Fibroblast of peridontal ligament (primary cell): ENCODE measurements around the gene EXOC6B.

ENCODE experiments used
- DNase-seq: peaks from one replicate; pipeline ENCODE4 v3.0.0-alpha.2; 2010; ENCODE audit errors: extremely low read depth

The EXOC6B gene

DNA sequence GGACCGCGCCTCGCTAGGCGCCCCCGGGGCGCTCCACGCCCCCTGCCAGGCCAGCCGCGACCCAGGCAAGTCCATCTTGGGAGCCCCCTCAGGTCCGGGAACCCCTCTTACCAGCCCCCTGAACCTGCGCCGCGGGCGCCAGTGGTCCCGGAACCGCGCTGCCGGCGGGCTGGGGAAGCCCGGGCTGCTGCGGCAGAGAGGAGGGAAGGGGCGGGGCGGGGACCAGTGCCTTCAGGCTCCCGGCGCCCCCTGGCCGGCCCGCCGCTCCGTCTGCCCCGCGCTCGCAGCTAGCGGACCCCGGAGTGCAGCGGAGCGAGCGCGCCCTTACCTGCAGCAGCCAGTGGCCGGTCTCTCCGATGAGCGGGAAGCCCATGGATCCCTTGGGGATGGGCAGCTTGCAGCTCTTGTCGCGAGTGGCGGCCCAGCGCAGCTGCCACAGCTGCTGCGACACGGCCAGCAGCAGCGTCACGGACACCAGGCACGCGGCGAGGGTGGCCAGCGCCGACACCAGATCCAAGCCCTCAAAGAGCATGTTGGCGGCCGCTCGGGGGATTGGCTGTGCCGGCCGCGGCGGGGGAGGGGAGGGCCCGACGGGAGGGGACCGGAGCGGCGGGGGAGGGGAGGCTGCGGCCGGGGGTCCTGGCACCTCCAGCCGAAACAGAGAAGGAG lies 678.4 kb downstream of the EXOC6B start, which contains the start of gene CYP26B1:
Gene CYP26B1, minus strand, starts transcription at position 560 of the 669 bp plus-strand sequence. Its CDS starts 28 bp downstream, at position 532.
- no peak for DNase-seq

DNA sequence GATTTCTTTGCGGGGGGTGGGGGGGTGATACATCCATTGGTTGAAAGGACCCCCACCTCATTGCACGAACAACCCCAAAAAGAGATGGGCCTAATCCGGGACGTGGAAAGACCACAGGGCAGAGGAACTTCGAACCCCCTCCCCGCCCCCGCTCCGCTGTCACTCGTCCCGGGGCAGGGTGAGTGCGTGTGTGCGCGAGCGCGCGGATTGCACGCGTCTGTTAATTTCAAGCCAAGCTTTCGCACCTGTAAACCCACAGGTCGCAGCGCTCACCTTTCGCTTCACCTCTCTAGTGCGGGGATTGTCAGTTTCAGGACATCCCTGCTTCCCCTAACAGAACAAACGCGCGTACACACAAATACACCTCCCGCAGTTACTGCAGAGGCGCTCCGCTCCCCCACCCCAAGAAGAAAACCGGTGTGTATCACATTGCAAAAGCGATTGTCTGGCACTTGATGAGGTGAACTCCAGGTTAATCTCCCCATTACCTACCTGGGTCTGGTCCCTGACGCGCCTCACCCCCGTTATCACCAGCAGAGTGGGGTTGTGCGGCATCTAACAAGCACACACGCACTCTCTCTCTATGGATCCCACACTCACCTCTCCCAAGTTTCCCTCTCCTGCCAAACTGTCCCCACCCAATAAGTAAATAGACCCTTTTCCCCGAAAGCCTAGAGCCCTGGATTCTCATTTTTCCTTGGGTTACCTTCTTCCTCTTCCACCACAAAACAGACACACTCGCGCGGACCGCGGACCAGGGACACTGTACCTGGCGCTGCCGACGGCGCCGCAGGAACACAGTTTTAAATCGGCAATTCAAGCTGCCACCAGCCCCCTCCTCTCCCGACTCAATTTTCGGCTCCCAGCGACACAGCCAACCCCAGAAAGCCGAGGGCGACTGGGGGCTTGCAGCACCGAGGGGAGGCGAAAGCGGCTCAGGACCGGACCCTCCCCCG lies 679.2 kb downstream of the EXOC6B start:
- DNase-seq, result no peak

DNA sequence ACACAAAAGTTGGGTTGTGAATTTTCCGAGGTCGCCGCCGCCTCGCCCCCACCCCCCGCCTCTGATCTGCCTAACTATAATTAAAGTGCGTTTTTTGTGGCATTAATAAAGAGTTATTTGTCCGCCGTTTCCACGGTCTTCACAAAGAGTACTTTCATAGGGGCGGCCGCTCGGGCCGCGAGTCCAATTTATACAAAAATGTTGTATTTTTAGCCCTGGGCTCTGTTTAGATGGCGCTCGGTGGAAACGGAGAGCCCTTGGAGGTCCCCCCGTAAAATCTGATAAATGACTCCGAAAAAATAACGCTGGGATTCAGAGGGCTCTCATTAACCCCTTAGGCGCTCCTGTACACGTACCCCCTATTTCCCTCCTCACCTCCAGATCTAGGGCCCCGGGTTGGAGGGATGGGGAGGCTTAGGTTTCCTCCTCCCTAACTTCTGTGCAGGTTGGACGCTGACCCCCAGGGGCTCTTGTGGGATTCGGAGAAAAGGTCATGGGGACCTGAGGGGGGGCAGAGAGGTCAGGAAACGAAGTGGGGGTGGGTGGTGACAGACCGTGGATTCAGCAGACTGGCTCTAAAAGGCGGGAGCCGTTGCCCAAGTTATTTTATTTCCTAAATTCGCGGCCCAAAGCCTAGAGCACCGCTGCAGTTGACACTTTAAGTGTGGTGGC lies 680.0 kb downstream of the EXOC6B start:
- DNase-seq, result no peak

DNA sequence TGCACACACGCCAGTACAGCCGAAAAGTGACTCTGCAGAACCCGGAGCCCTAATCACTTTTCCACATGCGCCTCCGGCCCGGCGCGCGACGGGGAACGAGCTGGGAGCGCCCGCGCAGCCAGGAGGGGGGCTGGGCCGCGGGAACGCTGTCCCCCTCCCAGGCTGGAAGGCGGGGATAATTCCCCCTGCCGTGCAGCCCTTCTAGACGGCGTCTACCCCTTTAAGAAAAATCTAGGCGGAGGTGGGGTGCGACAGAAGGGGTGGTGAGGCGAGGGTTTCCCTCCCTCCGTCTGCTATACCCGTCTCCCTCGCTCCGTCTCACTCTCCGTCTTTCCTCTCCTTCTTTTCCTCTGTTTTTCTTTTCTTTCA lies 680.6 kb downstream of the EXOC6B start:
- DNase-seq, result no peak

DNA sequence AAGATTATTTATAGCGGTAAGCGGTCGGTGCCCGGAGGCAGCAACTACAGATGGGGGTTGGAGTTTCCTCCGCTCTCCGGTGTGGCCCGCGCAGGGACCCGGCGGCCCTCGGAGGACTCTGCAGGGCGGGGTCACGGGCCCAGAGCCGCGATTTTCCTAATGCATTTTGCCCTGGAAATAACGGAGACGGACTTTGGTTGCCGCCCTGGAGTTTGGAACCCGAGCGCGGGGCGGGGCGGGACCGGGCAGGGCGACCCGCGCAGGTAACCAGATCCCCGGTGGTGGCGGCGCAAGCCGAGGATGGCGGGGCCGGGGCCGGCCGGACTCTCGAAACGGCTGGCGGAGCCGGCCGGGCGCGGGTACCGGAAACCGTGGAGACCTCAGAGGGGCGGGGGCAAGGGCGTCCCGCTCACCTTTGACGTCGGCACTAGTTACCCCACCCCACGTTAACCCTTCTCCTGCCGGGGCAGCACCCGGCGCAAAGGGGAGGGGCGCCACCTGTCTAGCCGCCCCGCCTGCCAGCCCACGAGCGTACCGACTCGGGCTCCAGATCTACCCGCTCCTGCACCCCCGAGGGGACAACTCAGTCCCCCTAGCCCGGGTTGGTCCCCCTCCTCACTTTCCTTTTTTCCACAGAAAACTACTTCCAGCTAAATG lies 681.1 kb downstream of the EXOC6B start:
- no peak for DNase-seq

DNA sequence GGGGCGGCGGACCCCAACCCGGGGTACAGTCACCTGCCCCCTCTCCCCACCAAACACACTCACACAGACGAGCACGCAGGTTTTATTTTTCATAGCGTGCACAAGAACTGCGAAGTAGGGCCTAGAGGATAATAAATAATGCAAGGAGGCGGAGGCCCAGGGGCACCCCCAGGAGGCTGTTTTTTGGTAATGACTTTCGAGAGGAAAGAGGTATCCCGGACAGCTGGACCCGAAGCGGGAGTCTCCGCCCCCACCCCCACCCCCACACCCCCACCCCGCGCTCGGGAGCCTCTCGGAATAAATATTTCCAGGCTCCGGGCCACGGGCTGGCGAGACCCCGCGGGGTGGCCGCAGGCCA lies 681.6 kb downstream of the EXOC6B start:
- no peak for DNase-seq

DNA sequence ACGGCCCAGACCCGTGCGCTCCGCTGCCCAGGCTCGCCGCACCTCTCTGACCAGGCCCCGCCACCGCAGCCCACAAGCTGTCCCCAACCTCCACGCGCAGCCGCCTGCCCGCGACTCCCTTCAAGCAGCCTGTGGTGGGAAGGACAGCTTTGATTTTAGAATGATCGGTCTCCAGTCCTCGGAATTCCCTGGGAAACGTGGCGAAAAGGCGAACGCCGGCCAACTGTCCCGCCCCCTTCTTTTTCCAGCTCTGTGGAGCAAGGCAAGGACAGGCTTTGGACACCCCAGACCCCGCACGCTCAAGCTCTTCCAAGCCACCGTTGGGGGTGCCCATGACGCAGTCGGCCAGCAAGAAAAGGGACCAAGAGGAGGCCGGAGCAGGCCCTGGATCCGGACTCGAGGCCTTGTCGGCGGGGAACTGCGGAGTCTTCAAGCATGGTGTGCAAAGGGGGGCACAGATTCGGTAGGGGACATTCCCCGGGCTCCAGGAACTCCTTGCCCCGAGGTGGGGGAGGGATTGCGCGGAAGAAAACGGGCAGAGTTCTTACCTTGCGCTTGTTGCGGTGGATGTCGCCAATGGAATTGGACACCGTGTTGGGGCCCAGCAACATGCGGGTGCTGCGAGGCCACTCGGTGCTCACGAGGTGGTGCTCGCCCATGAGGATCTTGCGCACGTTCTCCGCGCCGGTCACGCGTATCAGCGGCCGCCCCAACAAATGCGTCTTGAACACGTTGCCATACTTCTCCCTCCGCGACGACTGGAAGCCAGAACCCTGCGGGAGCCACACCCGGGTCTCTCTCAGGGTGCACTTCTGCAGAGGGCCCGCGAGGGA lies 682.2 kb downstream of the EXOC6B start:
- DNase-seq, result no peak

DNA sequence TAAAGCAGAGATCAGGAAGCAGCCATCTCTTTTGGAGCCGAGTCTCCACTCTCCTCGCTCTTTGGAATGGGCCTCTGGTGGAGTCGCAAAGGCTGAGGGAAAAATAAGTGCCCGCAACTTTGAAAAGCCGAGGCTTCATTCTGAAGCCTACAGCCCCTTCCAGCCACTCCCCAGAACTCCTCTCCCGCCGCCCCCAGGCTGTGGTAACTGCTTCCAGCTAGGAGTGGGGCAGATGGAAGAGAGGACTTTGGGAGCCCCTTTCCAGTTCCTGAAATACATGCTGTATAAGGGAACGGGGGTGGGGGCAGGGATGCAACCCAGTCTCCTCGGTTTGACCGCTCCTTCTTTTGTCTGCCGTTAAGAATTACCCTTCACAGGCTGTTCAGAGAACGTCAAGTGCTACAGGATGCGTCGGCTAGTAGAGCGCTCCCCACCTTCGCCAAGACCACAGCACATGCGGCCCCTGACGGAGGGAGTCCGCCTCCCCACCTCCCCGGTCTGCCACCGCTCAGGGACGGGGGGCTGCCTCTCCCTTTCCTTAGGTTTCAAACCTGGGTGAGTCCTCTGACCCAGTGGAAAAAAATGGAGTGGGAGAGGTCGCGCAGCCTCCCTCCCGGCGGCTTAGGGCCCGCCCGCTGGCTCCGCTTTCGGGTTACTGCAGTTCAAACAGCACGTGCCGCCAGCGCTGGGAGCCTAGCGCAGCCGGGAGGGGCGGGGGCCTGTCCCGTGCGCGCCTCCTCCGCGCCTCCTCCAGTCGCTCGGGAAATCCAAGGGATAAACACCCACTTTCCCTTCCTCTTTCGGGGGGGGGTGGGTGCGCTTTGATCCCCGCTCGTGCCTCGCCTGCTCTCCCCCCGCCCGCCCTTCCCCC lies 683.0 kb downstream of the EXOC6B start:
- no peak for DNase-seq

DNA sequence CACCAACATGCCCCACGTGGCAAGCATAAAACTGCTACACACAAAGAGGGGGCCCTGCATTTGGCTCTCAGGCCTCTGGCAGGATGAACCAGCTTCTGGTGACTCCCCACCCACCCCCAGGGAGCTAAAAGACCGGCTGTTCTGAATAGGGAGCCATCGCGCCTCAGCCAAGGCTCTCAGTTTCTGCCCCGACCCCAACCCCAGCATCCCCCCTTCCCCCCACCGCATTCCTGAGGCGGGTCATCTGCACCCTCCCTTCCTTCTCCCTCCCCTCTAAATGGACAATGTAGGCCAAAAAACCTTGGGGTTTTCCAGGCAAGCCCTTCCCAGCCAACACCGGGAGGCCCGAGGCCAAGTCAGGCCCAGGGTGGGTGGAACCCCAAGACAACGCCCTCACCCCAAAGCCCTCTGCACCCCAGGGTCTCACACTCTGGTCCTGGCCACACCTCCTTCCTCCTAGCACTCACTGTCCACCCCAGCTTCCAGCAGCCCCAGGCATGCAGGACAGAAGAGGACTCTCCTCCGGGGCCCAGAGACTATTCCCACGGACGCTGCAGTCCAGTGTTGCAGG lies 683.9 kb downstream of the EXOC6B start:
- no peak for DNase-seq

DNA sequence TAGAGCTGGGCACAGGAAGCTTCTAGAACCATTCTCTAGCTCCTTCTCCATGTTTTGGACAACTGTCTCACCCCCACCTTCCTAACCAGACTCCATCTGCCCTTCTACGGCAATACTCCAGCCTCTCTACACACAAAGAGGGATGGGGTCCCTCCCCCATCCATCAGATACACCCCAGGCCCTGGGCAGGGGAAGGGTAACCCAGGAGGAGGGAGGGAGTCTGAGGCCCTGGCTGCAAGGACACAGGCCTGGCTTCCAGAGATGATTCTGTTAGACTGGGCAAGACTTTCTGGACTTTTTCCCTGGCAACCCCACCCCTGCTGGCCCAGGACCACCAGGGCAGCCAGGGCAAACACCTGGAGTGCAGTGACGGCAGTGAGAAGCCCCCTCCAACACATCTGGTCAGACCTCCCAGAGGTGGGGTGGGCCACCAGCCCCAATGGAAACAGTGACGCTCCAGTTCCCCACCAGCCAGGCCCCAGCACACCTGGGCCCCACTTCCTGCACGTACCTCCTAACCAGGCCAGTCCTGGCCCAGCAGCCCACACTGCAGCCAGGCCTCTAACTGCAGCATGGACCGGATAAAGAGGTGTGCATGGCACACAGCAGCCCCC lies 684.7 kb downstream of the EXOC6B start:
- DNase-seq, result no peak

DNA sequence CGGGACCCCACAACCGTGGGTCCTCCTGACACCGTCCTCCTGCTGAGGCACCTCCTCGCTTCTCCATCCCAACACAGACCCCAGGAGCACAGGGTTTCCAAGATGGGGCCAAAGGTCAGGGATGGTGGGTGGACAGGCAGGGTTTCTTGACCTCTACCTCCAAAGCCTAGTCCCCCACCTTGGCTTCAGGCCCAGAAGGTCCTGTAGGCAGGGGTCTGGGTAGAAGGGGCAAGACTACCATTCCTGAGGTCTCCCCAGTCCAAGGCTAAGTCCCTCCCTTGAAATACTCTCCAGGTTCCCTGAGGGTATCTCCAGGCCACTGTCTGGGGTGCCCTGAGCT lies 685.2 kb downstream of the EXOC6B start:
- no peak for DNase-seq

DNA sequence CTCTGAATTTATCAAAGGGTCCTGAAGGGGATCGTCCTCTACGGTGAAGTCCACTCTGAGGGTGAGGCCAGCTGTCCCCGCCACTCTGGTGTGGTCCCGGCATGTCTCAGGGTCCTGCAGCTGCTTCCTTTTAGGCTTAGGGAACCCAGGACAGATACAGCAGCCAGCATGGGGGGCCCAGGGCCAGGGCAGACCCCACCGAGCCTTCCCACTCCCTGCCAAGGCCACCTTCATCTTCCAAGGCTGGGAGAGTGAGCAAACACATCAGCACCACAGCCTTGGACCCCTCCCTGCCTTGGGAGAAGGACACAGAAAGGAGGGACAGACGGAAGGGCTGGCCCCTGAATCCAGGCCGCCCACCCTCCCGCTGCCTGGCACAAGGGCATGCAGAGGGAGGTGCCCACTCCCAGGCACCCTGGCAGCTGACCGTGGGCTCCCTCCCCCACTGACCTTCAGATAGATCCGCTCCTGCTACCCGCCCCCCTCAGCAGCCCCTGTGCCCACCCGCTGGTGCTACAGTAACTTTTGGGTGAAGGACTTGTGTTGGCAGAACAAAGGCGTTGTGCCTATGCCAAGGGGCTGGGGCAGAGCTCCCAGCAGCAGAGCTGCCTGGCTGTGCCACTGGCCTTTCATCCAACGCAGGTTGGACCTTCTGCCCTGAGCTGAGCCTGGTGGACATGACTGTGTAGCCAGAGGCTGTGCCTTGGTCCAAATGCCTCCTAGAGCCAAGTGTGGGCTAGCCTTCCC lies 685.8 kb downstream of the EXOC6B start:
- DNase-seq, result no peak

DNA sequence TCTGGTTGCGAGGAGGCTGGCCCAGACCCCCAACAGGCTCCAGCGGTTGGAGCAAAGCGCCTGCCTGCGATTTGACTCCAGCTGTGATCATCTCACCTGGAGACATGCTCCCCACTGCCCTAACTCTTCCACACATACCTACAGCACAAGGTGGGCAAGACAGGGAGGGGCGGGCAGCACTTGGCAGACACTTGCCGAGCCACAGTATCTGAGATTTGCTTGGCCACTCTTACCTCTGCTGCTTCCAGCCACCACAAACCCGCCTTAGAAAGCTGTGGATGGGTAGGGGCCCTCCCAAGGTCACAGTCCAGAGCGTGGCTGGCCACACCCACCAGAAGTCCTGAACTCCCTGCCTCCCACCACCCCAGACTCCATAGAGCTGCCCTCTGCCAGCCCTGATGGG lies 686.4 kb downstream of the EXOC6B start:
- no peak for DNase-seq

DNA sequence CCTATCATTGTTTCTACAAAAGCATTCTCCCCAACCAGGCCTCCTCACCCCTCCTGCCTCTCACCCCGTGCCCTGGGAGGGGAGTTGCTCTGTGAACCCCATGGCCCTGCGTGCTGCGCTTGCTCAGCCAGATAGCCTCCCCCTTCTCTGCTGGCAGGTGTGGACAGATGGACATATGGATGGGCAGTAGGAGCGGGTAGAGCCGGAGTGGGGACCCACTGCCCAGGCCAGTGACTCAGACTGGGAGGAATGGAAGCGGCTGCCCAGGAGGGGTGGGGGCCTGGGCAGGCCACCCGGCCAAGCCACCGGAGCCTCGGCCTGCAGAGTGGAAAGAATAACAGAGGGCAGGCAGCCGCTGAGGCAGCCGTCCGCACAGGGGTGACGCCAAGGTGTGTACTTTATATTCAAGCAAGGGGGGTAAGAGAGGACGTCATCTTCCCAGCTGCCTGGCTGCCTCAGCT lies 686.9 kb downstream of the EXOC6B start:
- no peak for DNase-seq

DNA sequence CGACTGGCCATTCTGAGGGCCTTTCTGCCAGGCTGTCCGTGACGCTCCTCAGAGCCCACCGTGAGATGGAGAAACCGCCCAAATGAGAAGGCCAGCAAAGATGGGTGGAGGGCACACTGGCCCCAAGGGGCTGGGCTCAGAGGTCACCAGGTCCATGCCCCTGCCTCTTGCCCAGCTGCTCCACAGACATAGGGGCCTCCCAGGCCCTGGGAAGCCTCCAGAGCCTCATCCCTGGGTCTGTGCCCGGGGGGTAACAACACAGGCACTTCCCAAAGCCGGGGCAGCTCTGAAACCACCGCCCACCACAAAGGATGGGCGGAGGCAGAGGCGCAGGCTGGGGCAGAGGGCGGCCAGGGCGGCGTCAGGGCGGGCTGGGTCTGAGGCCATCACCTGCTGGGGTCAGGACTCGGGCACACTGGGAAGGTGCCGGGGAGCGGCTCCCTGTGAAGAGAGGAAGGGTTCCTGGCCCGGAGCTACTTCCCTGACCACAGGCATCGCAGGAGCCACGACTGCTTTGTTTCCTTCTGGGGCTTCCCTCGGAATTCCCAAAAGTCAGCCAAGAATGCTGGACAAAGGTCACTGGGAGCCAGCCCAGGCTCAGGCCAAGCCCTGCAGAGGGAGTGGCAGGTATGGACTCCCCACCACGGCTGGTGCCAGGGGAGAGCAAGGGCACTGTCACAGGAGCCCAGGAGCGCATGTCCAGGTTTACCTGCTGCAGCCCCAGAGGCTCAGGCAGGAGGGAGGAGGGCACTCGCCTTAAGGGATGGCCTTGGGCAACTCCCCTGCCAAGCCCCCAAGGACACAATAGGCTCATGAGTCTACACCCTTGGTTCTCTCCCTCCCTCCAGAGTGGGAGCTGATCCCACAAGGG lies 687.6 kb downstream of the EXOC6B start:
- no peak for DNase-seq

DNA sequence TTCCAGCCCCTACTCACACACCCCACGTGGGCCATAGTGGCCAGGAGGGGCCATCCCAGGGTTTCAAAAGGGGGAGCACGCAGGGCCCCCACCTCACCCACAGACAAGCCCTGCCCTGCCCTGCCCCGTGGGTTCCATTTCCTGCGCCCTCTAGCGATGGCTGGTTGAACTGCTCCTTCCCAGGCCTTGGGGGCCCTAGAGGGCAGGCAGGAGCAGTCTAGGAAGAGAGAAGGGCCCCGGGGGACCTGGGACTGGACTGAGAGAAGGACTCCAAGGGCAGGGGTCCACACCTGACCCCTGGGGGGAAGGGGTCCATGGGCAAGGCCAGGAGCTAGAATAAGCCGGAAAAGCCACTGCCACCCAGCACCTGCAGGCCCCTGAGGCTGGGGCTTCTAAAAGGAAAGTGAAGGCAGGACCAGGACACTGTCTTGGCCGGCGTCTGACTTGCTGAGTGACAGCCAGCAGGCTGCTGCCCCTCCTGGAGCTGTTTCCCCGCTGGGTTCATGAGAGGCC lies 688.3 kb downstream of the EXOC6B start:
- DNase-seq, result no peak

DNA sequence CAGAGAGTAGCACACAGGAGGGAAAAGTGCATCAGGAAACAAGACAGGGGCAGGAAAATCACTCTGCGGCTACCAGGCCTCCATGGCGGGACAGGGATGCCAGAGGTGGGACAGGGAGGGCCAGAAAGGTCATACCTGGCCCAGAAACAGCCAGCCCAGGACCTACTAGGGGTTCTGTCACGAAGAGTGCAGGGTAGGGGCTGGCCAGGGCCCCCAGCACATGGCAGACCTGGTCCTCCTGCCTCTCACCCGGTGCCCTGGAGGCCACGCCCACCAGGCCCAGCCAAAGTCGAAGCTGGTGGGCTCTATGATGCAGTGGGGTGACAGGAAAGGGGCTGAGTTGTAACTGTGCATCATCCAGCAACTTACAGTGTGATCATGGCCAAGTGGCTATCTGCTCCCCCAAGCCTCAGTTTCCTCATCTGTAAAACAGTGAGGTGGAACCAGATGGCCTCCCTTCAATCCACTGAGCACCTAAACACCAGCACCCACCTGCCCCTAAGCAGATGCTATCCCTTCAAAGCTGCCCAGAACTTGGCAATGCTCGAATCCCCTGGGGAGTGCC lies 688.8 kb downstream of the EXOC6B start:
- DNase-seq, result no peak
